ENCODE results near the gene PITX3. TPM values are rescaled to one million over a fixed set of nuclear protein-coding genes. Genes with fewer than 3 reads are reported as not detected.

Gene PITX3
- total and polyA plus RNA-seq, 9 of the 15 experiments (the other 6 are each of a cell fraction or from before 2014, with no cell fraction given): 0.30 to 0.98 (median 0.95) TPM; not detected in 6

- WGBS (ENCODE audit: insufficient coverage, low coverage, missing lambda C conversion rate): 38% methylated on average over 1 of the region's 1 CpG
- Histone ChIP-seq H3K79me2 (ENCODE audit: control insufficient read depth, insufficient read depth, low read length) (peaks cover 70% of the 10 kb centered on the region), H3K27me3 (ENCODE audit: control insufficient read depth in 2 of 2, insufficient read depth in 2 of 2, low read length in 2 of 2) (no peaks in the 10 kb centered on the region), H3K27ac (ENCODE audit: extremely low read depth, low read depth, low read length) (no peak overlapping the region), H3K9me3 (replicated peaks; ENCODE audit: control insufficient read depth, insufficient read depth, low read depth, low read length) (no peaks in the 10 kb centered on the region), H3K9me1 (ENCODE audit: control insufficient read depth, insufficient read depth, low read length) (no peaks in the 10 kb centered on the region), H3K4me3 (no peak overlapping the region), H3K4me1 (replicated peaks in 1 of 2; ENCODE audit: control insufficient read depth in 2 of 2, insufficient read depth in 2 of 2, low read length in 2 of 2) (no peaks in the 10 kb centered on the region; a peak in 1 of 5 replicates), H4K20me1 (replicated peaks; ENCODE audit: control insufficient read depth, insufficient read depth, low read length) (no peaks in the 10 kb centered on the region), H3K36me3 (ENCODE audit: control insufficient read depth, insufficient read depth, low read length) (peaks cover 17% of the 10 kb centered on the region; the same call in 2 of the 3 replicates), H3K9ac (ENCODE audit: insufficient read depth in 1 of 2, low read depth in 2 of 2, low read length in 2 of 2) (no peak overlapping the region), H3K4me2 (ENCODE audit: insufficient read depth, low read length) (no peak overlapping the region), H2AFZ (ENCODE audit: low read depth, low read length) (no peak overlapping the region)
- ChIA-PET CTCF (ENCODE audit: low intra/inter-chr PET ratio) (no interaction called here), POLR2A (interaction anchor here (1.2 kb wide), 1 partner anchor 9 kb away, joined by 3 read pairs; the partner anchor contains the start of gene GBF1)
- no TSS peak for BruUV-seq (replicated peaks)
- no peak for FAIRE-seq
- intact Hi-C loops (cut with micrococcal nuclease) (no loop called here), in situ Hi-C loops (cut with MboI) (no loop called here)
- no peak for DNase-seq (ENCODE audit: extremely low read depth in 1 of 4, low spot score in 3 of 4)
- TF ChIP-seq PBX2 (CRISPR knock-in tag; IDR thresholded peaks at IDR 0.05; ENCODE audit: low read depth) (no peak), PBX2 (tag; conservative IDR thresholded peaks at IDR 0.05; ENCODE audit: low read depth) (no peak), HNRNPH1 (optimal IDR thresholded peaks at IDR 0.05; ENCODE audit: low read depth, low read length) (no peak), EHMT2 (IDR thresholded peaks at IDR 0.05) (no peak), HDAC1 (IDR thresholded peaks at IDR 0.05) (no peak), ZNF707 (CRISPR knock-in tag; conservative IDR thresholded peaks at IDR 0.05) (no peak), ZNF165 (CRISPR knock-in tag; IDR thresholded peaks at IDR 0.05; ENCODE audit: borderline replicate concordance) (no peak), BCOR (IDR thresholded peaks at IDR 0.05) (no peak), RAD51 (IDR thresholded peaks at IDR 0.05; ENCODE audit: borderline replicate concordance, low read depth) (no peak), CREB3L1 (IDR thresholded peaks at IDR 0.05; ENCODE audit: borderline replicate concordance, low read depth) (no peak), DLX4 (CRISPR knock-in tag; IDR thresholded peaks at IDR 0.05) (no peak), BMI1 (IDR thresholded peaks at IDR 0.05; ENCODE audit: low read length) (no peak)
- ATAC-seq: no peak
These were observed 13.1 kb upstream of the PITX3 start for GRCh38 chr10:102254426-102254825.
